A172 (cell line): ENCODE results near the gene PIGU. TPM values are rescaled to one million over a fixed set of nuclear protein-coding genes. Genes with fewer than 3 reads are reported as not detected.

Source experiments
- DNase-seq: peaks from one replicate; pipeline ENCODE4 v3.0.0-alpha.2; 2015; ENCODE audit warnings: low spot score
- total RNA-seq: library from RNA; depleted of rRNA; stranded (reverse); fragments of >200 nt; shearing (Covaris generic); gene quantifications from 2 replicates; pipeline ENCODE4 v1.2.3, GENCODE V29; 2014

Gene PIGU
- total RNA-seq, 1 experiment from 2014 or later = 23.7 TPM

DNA sequence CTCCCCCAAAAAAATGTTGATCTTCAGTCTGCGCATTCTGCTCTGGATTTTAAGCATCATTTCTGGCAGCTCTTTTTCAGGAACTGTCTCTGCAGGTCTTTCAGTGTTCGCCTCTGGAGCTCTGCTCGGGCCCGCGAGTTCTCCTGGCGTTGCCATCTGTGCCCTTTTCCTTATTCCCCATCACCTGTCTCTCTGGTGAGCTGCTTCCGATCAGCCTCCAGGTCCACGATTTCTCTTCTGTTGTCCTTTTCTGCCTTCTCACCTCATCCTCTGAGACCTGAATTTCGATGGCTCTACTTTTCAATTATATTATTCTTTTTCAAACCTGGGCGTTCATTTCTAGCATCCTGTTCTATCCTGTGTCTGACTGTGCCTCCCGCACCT, 119.0 kb downstream of the PIGU start:
- DNase-seq = peak; percentile 19

DNA sequence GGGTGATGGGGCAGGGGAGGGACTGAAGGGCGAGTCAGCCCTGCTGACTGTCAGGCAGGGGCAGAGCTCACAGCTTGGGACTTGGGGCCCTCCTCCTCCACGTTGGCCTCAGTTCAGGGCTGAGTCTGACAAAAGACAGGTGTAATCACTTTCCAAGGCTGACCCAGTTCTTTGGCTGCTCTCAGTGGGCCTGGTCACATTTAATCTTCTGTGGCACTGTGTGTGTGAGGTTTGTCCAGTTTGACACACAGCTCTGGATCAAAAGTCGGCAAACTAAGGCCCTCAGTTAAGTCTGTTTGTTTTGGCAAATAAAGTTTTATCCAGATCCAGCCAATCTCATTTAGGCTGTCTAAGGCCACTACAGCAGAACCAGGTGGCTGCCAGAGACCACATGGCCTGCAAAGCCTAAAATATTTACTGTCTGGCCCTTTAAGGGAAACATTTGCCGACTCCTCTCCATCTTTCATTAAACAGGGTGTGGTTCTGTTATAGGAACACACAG, 123.5 kb downstream of the PIGU start:
- peak; percentile 21 for DNase-seq

DNA sequence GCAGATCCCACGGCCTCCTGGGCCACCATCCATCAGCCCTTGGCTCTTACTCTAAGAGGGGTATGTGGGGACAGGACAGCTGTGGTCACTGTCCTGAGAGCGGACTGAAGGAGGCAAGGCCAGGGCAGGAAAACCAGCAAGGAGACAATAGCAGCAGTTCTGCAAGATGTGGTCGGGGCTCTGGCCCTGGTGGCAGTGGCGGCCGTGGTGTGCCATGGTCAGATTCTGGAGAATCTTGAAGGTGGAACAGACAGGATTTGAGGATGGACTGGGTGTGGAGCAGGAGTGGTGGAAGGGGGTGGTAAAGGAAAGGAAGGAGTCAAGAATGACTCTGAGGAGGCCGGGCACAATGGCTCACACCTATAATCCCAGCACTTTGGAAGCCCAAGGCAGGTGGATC, 124.3 kb downstream of the PIGU start:
- DNase-seq = no peak

DNA sequence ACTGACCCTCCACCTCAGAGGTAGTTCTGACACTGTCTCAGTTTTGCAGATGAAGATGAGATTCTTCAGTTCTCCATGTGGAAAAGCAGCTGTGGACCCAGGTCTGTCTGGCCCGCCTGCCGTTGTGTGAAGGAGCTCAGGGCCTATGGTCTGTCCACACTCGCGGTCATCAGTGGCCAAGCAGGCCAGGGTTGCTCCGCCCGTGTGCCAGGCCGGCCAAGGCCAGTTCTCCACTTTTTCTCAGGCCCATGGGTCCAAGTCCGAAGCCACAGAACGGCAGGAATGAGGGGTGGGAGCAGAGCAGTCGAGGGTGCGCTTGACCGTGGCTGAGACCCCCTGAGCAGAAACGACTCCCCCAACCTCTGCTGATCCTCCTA, 127.0 kb downstream of the PIGU start:
- DNase-seq = no peak

DNA sequence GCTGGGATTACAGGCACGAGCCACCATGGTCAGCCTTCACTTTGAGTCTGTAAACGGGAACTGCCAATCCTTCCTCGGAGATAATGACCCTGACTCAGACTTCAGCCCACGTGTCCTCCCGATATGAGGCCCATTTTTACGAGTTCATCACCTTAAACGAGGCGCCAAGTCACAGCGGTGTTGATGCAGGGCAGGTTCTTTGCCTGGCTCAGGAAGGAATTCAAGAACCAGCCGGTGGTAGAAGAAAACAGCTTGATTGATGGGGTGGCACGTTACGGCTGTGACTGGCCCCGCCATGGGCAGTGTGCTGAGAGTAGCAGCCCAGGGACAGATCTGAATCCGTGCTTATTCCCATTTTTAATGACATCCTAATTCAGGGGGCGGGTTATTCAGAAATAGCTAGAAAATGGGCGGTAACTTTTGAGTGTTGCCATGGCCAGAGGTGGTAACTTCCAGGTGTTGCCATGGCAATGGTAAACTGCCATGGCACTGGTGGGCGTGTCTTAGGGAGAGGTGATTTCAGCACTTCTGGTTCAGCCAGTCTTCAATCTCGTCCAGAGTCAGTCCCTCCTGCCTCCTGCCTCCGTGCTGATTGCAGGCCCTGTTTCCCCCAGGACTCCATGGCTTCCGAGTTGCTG, 127.5 kb downstream of the PIGU start:
- DNase-seq = peak; percentile 51

DNA sequence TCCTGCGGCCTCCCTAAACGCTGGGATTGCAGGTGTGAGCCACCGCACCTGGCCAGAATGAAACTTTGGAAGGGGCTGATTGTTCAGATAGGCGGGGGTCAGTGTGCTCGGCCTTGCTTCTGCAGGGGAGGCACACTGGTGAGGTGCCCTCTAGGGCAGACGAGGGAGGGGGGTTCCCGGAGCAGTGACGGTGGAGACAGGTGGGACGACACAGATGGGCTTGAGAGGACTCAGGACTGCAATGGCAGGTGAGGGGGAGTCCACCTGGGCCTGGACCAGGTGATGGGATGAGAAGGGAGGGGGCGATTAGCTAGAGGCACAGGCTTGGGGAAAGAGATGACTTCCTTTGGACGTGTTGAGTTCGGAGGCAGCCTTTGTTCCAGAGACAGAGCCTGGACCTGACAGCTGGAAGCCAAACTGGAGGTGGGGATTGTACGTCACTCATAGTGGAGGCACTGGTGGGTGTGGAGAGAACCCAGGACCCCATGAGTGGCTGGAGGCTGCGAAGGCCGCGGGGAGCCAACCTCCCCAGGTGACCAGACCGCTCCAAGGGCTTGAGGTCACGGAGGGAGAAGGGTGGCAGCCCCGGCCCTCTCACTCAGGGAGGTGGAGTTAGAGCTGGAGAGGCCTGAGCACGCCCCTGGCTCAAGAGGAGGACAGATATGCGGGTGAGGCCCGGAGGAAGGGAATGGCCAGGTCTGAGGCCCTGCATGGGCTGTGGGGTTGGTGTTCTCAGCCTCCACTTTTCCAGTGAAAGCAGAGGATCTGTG, 128.9 kb downstream of the PIGU start:
- no peak for DNase-seq

DNA sequence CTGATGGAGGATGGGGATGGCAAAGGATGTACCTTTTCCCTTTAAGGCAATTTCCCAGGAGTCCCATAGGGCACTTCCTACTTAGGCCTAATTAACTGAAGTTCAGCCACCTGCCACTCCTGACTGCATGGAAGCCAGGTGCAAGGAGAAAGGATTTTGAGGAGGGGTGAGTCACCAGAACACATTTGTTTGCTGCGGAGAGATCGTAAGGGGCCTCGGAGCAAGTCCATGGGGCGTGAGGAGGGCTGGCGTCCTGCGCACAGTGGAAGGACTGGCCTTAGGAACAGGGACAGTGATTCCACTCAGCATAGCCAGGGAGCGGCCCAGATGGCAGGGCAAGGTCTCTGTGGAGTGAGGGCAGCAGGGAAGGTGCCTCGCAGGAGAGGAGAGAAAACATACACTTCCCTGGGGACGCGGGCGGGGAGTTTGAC, 130.1 kb downstream of the PIGU start:
- no peak for DNase-seq

DNA sequence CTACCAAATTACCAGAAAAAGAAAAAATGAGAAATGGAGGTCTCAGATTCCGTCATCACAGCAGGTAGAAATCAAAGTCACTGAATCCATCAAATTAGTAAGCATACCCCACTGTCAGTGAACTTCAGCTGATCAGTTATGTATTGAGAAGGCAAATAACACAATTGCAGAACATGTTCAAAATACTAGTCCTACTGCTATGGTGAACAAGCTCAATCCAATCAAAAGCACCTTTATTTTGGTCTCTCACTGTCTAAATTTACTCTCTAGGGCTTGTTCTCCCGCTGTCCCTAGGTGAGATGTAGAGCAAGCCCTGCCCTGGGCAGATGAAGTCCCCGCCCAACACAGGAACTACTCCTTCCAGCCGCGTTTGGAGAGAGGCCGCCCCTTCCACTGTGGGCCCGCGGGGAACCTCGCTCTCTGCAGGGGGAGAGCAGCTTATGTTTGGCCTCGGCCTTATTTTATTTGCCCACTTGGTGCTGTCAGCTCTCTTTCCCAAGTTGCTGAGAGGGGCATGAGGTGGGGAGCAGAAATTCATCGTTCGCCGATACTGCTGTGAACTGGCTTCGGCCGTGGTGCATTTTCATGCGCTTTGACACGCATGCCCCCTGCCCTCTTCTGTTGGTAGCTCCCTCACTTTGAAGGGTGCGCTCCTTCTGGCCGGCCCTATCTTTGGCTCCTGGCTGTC, 132.6 kb downstream of the PIGU start:
- no peak for DNase-seq

DNA sequence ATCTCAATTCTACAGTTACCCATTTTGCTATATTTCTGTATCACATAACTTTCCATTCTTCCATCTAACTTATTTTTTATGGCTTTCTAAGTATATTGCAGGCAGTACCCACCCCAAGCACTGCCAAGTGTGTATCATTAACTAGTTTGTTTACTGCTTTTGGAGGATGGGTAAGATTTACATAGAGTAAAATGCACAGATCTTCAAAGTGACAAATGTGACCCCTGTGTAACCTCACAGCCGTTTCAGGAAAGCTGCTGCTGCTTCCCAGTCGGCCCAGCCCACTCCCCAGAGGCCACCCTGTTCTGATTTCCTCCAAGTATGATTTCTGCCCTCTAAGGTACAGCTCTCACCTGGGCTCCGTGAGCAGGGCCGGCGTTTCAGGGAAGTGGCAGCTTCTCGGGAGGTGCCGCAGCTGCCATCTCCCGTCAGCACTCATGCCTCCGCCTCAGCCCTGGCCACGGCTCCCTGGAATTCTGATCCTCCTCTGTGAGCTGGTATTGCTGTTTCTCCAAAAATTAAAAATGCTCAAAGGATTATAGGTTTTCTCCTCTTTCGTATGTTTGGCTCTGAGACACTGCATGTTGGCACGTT, 133.3 kb downstream of the PIGU start:
- DNase-seq = no peak

DNA sequence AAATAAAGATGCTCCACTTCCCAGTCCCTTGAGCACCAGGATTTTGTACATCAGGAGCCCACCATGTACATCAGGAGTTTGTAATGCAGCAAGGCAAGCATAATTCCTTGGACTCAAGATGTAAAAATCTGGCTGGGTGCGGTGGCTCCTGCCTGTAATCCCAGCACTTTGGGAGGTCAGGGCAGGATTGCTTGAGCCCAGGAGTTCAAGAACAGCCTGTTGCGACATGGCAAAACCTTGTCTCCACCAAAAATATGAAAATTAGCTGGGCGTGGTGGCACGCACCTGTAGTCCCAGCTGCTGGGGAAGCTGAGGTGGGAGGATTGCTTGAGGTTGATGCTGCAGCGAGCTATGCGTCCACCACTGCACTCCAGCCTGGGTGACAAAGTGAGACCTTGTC, 134.5 kb downstream of the PIGU start:
- no peak for DNase-seq

DNA sequence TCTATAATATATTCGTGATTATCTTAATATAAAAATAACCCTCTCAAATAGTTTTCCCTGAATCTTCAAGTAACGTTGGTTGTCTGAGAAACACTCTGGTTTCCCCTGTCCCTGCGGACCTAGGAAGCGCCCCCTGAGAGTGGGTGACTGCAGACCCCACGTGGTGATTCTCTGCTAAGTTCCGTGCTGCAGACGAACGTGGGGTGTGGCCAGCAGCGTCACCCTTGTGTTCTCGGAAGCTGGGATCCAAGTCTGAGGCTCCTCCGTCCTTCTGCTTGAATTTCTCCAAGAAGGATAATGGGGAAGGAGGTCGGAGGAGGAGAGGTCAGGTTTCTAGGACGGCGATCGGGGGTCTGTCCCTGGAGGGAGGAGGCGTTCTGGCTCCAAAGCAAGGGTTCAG, 135.0 kb downstream of the PIGU start:
- DNase-seq = no peak

DNA sequence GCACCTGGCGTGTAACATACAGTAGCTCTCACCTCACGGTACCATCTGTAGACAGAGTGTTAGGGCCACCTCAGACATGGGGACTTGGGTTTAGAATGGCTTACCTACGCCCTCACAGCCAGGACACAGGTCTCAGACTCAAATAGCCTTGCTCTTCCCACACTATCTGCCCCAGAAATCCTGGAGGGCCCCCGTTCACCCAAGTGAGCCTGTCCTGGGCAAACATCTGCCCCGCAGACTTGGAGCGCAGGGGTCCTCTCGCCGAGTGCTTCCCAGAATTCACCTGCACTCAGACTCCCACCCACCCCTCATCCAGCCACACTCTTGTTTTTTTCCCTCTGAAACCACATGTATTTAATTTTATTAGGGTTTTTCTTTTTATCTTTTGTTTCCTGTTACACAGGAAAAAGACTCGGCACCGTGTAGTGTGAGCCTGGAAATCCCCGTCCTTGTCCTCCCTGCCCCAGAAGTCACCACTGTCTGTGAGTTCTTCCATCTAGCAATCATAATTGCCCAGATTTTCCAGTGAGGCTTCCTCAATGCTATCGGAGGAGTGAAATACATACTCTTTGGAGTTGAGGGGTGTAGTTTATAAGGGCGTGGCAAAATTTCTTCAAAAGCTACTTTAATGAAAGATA, 135.5 kb downstream of the PIGU start:
- DNase-seq = no peak

DNA sequence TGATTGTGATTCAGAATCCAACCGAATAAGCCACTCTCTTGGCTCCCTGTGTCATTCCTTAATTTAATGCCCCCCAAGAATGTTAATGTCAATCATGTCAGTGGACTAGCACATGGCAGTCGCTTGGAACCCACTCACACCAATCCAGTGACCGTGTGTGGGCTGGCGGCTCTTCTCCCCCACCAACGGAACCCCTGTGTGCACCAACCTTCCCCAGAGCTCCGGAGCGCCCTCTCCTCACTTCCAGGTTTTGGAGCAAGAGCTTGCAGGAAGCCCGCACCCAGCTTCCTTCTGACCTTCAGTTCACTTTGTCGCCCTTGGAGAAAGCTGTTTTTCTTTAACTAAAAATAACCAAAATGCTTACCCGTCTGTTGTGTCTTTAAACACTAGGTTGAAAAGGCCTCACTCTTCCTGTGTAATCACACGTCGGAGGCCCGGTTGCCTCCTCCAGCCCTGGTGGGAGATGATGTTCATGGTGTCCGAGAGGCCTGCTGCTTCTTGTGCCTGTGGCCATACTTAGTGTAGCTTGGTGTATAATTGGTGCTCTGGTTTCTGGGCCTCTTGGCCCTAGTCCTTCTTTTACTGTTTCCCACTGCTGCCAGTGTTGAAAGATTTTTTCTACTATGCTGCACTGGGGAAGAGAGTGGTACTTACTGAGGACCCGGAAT, 136.2 kb downstream of the PIGU start:
- no peak for DNase-seq

DNA sequence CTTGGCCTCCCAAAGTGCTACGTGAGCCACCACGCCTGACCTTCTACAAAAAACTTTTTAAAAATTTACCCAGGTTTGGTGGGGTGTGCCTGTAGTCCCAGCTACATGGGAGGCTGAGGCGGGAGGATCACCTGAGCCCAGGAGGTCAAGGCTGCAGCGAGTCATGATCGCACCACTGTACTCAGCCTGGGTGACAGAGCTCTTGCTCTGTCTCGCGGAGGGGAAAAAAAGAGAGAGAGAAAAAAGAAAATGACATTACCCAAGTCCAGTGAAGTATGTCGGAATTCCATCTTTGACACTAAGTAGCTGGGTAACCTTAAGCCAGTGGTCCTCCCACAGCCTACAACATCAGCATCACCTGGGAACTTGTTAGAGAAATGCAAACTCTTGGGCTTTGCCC, 137.1 kb downstream of the PIGU start:
- DNase-seq = no peak

DNA sequence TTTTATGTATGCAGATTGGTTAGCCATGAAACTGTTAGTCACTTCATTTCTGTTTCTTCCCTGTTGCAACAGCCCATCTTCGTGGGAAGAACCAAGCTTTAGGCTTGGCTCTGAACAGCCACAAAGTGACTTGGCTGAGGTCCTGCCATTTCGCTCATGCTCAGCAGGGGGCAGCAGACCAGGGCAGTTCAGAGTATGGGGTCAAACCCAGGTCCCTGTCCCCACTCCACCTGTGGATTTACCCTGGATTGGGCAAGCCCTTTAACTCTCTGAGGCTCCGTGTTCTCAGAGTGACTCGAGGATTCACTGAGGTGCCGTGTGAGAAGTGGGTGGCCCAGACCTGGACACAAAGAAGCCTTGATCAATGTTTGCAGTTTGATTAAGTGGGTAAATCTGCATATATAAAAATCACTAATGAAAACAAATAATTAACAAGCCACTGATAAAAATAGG, 138.2 kb downstream of the PIGU start:
- DNase-seq = peak; percentile 38

DNA sequence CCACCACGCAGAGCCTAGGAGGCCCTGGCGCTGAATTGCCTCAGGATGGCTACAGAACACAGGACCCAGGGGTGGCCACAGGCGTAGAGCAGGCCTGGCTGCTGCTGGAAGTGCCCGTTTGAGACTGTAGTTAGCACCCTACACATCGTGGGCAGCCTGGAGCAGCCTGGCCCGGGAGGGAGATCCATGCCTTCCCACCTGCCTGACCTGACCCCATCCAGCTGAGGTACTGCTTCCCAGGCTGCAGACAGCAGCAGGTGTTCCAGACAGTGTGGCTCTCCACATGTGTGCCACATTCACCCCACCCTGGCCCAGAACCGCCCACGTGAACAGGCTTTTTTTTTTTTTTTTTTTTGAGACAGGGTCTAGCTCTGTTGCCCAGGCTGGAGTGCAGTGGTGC, 139.2 kb downstream of the PIGU start:
- DNase-seq = no peak

DNA sequence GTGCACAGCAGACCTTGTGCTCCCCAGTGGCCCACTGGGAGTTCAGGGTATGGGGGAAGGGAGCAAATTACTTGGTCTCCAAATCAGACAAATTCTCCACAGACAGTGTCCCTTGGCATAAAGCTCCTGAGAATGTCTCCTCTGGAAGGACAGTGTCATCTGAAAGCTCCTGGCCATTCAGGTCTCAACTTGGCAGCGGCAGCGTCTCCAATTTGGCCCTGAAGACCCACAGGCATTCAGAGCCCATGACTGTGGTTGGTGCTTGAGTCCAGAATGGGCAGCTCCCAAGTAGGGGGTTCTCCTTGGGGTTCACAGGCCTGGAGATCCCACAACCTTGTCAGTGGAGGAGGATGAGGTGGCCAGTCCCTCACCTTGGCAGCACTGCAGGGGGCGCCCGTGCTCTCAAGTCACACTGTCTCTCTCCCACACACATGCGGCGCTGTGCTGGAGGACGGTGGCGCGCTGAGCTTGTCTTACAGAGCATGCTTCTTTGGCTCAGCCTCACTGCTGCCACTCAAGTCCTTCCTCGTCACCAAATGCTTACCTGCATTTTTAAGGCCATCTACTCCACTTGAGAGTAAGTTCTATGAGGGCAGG, 140.0 kb downstream of the PIGU start:
- no peak for DNase-seq

DNA sequence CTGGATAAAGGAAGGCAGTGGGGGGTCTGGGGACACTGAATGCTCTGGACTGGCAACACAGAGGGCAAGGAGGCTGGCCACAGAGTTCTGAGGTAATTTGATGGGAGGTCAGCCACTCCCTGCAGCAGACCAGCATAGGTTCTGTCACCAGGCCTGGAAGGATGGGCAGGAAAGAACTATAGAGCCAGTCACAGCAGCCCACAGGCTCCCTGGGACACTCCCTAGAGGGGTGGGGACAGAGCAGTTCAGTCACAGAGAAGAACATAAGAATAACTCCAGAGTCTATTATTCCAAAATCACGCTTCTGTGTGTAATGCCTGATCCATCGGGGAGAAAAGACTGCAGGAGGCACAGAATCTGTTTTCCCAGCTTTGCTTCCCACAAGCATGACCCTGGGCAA, 141.0 kb downstream of the PIGU start:
- DNase-seq = no peak

DNA sequence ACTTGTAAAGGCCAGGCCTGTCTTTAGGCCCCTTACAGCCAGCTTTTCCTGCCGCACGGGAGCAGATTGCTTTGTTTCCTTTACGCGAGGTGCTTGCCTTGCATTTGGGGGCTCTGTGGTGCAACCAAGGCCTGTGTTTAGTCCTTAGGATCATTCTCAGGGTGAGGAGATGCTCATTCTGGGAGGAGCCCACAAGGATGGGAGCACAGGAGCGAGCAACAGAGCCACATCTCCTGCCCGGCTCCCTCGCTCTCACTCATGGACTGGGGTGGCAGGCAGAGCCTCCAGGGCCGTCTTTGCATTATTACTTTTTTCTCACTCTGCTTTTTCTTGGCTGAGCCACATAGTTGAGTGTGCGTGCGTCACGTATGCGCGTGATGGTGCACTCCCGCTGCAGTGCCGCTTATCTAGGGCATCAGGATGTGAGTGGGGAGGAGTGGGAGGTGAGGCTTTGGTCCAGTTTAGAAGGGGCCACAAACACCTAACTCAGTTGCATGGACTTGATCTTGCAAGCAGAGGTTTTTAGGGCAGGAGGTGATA, 141.5 kb downstream of the PIGU start:
- DNase-seq = no peak

DNA sequence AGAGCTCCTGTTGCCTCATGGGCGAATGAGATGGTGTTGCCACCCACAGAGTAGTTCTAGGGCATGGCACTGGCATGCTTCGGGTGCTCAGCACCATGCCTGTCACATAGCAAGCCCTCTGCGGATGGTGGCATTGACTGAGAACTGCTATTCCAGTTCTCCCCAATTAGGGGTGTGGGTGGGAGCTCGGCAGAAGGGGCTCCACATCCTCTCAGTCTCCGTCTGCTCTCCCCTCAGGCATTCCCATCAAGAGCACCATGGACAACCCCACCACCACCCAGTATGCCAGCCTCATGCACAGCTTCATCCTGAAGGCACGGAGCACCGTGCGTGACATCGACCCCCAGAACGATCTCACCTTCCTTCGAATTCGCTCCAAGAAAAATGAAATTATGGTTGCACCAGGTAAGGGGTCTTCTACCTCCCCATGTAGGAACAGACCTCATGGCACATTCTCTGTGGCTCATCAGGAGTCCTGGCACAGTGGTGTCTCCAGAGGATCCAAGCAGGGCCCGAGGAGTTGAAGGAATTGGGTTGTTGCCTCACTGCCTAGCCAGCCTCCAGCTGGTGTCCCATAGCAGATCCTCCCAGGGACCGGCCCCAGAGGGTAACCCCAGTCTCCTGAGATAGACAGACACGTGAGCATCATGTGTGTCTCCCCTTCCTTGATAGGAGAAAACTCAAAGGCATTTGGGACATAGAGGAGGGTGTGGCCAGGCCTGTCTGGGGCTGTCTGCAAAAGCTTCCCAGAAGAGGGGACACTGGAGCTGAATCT, 142.3 kb downstream of the PIGU start:
- DNase-seq = no peak
